Measurements from ENCODE around the gene UQCRHL.

The UQCRHL gene

GRCh38 chr1:15796086-15796462, 11.4 kb downstream of the UQCRHL start:
- no peak for DNase-seq

- DNase-seq, result no peak
Observed at GRCh38 chr1:15788624-15789301, 18.7 kb downstream of the UQCRHL start.

GRCh38 chr1:15786581-15786980, 20.9 kb downstream of the UQCRHL start:
- DNase-seq, result no peak

GRCh38 chr1:15785683-15786082, 21.8 kb downstream of the UQCRHL start:
- DNase-seq, result no peak

GRCh38 chr1:15777909-15778707, 29.3 kb downstream of the UQCRHL start:
- no peak for DNase-seq

GRCh38 chr1:15775706-15776105, 31.7 kb downstream of the UQCRHL start:
- no peak for DNase-seq

- no peak for DNase-seq
Observed at GRCh38 chr1:15771836-15772515, 35.5 kb downstream of the UQCRHL start.

- DNase-seq, result no peak
Observed at GRCh38 chr1:15770313-15770962, 37.0 kb downstream of the UQCRHL start.

- no peak for DNase-seq
Observed at GRCh38 chr1:15768388-15768787, 39.1 kb downstream of the UQCRHL start.

GRCh38 chr1:15767941-15768340, 39.5 kb downstream of the UQCRHL start:
- DNase-seq, result no peak

- no peak for DNase-seq
Observed at GRCh38 chr1:15765495-15766194, 41.8 kb downstream of the UQCRHL start.

- DNase-seq, result no peak
Observed at GRCh38 chr1:15764890-15765289, 42.6 kb downstream of the UQCRHL start.

- no peak for DNase-seq
Observed at GRCh38 chr1:15764269-15764764, 43.1 kb downstream of the UQCRHL start.

GRCh38 chr1:15762546-15762945, 44.9 kb downstream of the UQCRHL start:
- DNase-seq, result no peak

- DNase-seq, result no peak
Observed at GRCh38 chr1:15761366-15762128, 45.9 kb downstream of the UQCRHL start.

GRCh38 chr1:15760520-15761211, 46.8 kb downstream of the UQCRHL start:
- no peak for DNase-seq

GRCh38 chr1:15758953-15759661, 48.3 kb downstream of the UQCRHL start:
- no peak for DNase-seq

GRCh38 chr1:15758343-15758931, 49.0 kb downstream of the UQCRHL start, which contains the start of gene FBLIM1:
TSS of gene FBLIM1 (plus strand) at chr1:15758795. CDS start at chr1:15764984, 6,189 bp downstream.
- no peak for DNase-seq

- DNase-seq, result no peak
Observed at GRCh38 chr1:15757575-15758342, 49.7 kb downstream of the UQCRHL start.
